Activated T-helper 1 cell treated with anti-CD3 and anti-CD28 coated beads, Interleukin-2, amount 50 U/mL, for 16 hours (primary cell): ENCODE data around the gene QSOX2.

ENCODE experiments used
- DNase-seq, 2 donors: peaks; one replicate each; pipeline ENCODE4 v3.0.0-alpha.2; 2020; ENCODE audit warnings: low read depth in 1 of 2, low spot score in 1 of 2

Gene QSOX2

GRCh38 chr9:136177224-136177623, 68.4 kb downstream of the QSOX2 start:
- no peak for DNase-seq

GRCh38 chr9:136175616-136176197, 69.9 kb downstream of the QSOX2 start:
- DNase-seq, result no peak

GRCh38 chr9:136174779-136175615, 70.6 kb downstream of the QSOX2 start:
- DNase-seq, result no peak

- no peak for DNase-seq
Measured at GRCh38 chr9:136173648-136174290, 71.8 kb downstream of the QSOX2 start.

- no peak for DNase-seq
Measured at GRCh38 chr9:136172412-136173079, 73.1 kb downstream of the QSOX2 start.

GRCh38 chr9:136171801-136172411, 73.7 kb downstream of the QSOX2 start:
- DNase-seq, result no peak

- DNase-seq, result no peak
Measured at GRCh38 chr9:136171009-136171800, 74.4 kb downstream of the QSOX2 start.

- DNase-seq, result peak; percentile 9 to 28
Measured at GRCh38 chr9:136170006-136170901, 75.4 kb downstream of the QSOX2 start.

- DNase-seq, result no peak
Measured at GRCh38 chr9:136169495-136169894, 76.1 kb downstream of the QSOX2 start.

- no peak for DNase-seq
Measured at GRCh38 chr9:136163248-136163850, 82.3 kb downstream of the QSOX2 start.

- DNase-seq, result no peak
Measured at GRCh38 chr9:136160995-136161610, 84.5 kb downstream of the QSOX2 start.

- DNase-seq, result no peak
Measured at GRCh38 chr9:136160381-136160841, 85.2 kb downstream of the QSOX2 start.

GRCh38 chr9:136159851-136160250, 85.8 kb downstream of the QSOX2 start:
- no peak for DNase-seq

- DNase-seq, result no peak
Measured at GRCh38 chr9:136157477-136158265, 87.9 kb downstream of the QSOX2 start.
